GM18861 (cell line): Measurements from ENCODE around the gene KRT10.
"Not testable (repeated sequence)": the region's sequence is repeated elsewhere in the genome, so short reads cannot be mapped to it uniquely, and the experiment has no call there.

Experiments
- ATAC-seq: cut with Tn5 transposase; IDR thresholded peaks from one replicate; pipeline ENCODE4 v1.9.1; 2021; ENCODE audit not compliant: unreplicated experiment

KRT10 gene

GRCh38 chr17:40833882-40834281 is 11.5 kb upstream of the KRT10 start:
- ATAC-seq: no peak

- ATAC-seq: no peak
Measured at GRCh38 chr17:40832840-40833239, 10.4 kb upstream of the KRT10 start.

GRCh38 chr17:40830085-40830776 is 7.8 kb upstream of the KRT10 start:
- no peak for ATAC-seq

- ATAC-seq: no peak
Measured at GRCh38 chr17:40828454-40829044, 6.1 kb upstream of the KRT10 start.

GRCh38 chr17:40827746-40828453 is 5.5 kb upstream of the KRT10 start:
- no peak for ATAC-seq

- ATAC-seq: no peak
Measured at GRCh38 chr17:40825599-40825998, 3.2 kb upstream of the KRT10 start.

GRCh38 chr17:40824015-40824832 is 1.8 kb upstream of the KRT10 start:
- ATAC-seq: no peak

GRCh38 chr17:40821536-40821935 is 878 bp downstream of the KRT10 start:
- ATAC-seq: no peak

GRCh38 chr17:40820228-40820838 is 2.1 kb downstream of the KRT10 start:
- ATAC-seq: no peak

GRCh38 chr17:40819528-40820125 is 2.8 kb downstream of the KRT10 start:
- no peak for ATAC-seq

GRCh38 chr17:40818733-40819527 is 3.5 kb downstream of the KRT10 start:
- ATAC-seq: no peak

GRCh38 chr17:40818343-40818732 is 4.1 kb downstream of the KRT10 start:
- ATAC-seq: no peak

GRCh38 chr17:40817103-40817682 is 5.2 kb downstream of the KRT10 start:
- no peak for ATAC-seq

- no peak for ATAC-seq
Measured at GRCh38 chr17:40816569-40816968, 5.8 kb downstream of the KRT10 start.

GRCh38 chr17:40815381-40815780 is 7.0 kb downstream of the KRT10 start:
- no peak for ATAC-seq

GRCh38 chr17:40814657-40815056 is 7.8 kb downstream of the KRT10 start:
- ATAC-seq: not testable (repeated sequence)

GRCh38 chr17:40813804-40814203 is 8.6 kb downstream of the KRT10 start:
- no peak for ATAC-seq

GRCh38 chr17:40812639-40813038 is 9.8 kb downstream of the KRT10 start:
- ATAC-seq: no peak

- no peak for ATAC-seq
Measured at GRCh38 chr17:40810494-40810893, 11.9 kb downstream of the KRT10 start.
